HG03095 (cell line): ENCODE results near the gene ZFAND2B.

Experiments used
- ATAC-seq: cut with Tn5 transposase; IDR thresholded peaks from one replicate; pipeline ENCODE4 v1.9.1; 2021; ENCODE audit warnings: moderate library complexity; ENCODE audit not compliant: unreplicated experiment

ZFAND2B gene

GRCh38 chr2:219220652-219221402, 14.2 kb downstream of the ZFAND2B start:
- ATAC-seq: no peak

- ATAC-seq: no peak
Observed at GRCh38 chr2:219221957-219222518, 15.5 kb downstream of the ZFAND2B start.

- ATAC-seq: no peak
Observed at GRCh38 chr2:219223831-219224610, 17.4 kb downstream of the ZFAND2B start.

- no peak for ATAC-seq
Observed at GRCh38 chr2:219225350-219225749, 18.8 kb downstream of the ZFAND2B start.

- ATAC-seq: no peak
Observed at GRCh38 chr2:219228041-219228910, 21.7 kb downstream of the ZFAND2B start.

GRCh38 chr2:219228911-219229304, 22.3 kb downstream of the ZFAND2B start:
- ATAC-seq: peak; percentile 18

GRCh38 chr2:219229305-219230058, 22.9 kb downstream of the ZFAND2B start, which contains the start of the genes ANKZF1 and ATG9A:
Gene ANKZF1, plus strand, starts transcription at chr2:219229806. Its CDS starts 452 bp downstream, at chr2:219230258.
Gene ATG9A, minus strand, starts transcription at chr2:219229636. Its CDS starts 1,612 bp downstream, at chr2:219228024.
- ATAC-seq: peak; percentile 94

- no peak for ATAC-seq
Observed at GRCh38 chr2:219230059-219230540, 23.5 kb downstream of the ZFAND2B start.

GRCh38 chr2:219234331-219234730, 27.7 kb downstream of the ZFAND2B start:
- no peak for ATAC-seq

GRCh38 chr2:219243291-219243761, 36.7 kb downstream of the ZFAND2B start:
- no peak for ATAC-seq

- ATAC-seq: no peak
Observed at GRCh38 chr2:219244789-219245147, 38.2 kb downstream of the ZFAND2B start.

- peak; percentile 73 for ATAC-seq
Observed at GRCh38 chr2:219245148-219245898, 38.7 kb downstream of the ZFAND2B start, which contains the start of the genes GLB1L and STK16. Gene GLB1L, minus strand, starts transcription at chr2:219245444. Its CDS starts 1,871 bp downstream, at chr2:219243573. Gene STK16, plus strand, starts transcription at chr2:219245479. Its CDS starts 521 bp downstream, at chr2:219246000.

GRCh38 chr2:219245899-219246230, 39.3 kb downstream of the ZFAND2B start:
- no peak for ATAC-seq

GRCh38 chr2:219246559-219246958, 40.0 kb downstream of the ZFAND2B start:
- ATAC-seq: no peak

GRCh38 chr2:219247678-219248642, 41.4 kb downstream of the ZFAND2B start:
- ATAC-seq: no peak

- no peak for ATAC-seq
Observed at GRCh38 chr2:219248845-219249202, 42.2 kb downstream of the ZFAND2B start.

GRCh38 chr2:219249203-219249980, 42.8 kb downstream of the ZFAND2B start:
- ATAC-seq: peak; percentile 25
